ENCODE results near the gene RASSF1. TPM values are rescaled to one million over a fixed set of nuclear protein-coding genes. Genes with fewer than 3 reads are reported as not detected.

The RASSF1 gene
- total and polyA plus RNA-seq, 9 donors: 12.5 to 32.6 (median 25.5) TPM

DNA sequence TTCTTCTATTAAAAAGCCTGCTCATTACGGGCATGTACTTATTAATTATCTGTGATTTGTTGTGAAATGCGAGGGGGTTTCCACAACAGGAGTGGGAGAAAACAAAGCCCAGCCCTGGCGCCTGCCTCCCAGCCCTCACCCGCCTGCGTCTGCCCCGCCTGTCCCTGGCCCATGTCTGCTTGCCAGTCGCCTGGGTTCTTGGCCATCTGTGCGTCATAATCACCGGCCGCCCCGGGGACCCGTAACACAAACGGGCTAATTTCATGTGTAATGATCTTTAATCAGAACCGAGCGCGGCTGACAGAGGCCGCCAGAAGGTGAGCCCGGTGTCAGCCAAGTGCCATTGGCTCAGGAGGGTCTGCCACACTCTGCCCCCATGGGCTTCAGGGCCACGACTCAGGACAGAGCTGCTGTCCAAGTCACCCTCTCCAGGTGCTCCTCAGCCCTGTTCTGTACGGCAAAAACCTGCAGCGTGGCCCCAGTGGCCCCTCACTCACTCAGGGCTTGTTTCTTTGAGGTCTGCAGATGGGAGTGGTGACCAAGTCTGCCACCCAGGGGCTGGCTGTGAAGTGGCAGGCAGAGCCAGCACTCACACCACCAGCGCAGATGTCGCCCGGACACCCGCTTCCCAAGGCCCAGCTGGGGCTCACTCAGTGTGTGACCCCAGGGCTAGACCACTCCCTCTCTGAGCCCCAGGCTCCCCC, 47.5 kb upstream of the RASSF1 start:
- TF ChIP-seq POLR2A (IDR thresholded peaks at IDR 0.05): no peak
- TF ChIP-seq, protein P1, sequence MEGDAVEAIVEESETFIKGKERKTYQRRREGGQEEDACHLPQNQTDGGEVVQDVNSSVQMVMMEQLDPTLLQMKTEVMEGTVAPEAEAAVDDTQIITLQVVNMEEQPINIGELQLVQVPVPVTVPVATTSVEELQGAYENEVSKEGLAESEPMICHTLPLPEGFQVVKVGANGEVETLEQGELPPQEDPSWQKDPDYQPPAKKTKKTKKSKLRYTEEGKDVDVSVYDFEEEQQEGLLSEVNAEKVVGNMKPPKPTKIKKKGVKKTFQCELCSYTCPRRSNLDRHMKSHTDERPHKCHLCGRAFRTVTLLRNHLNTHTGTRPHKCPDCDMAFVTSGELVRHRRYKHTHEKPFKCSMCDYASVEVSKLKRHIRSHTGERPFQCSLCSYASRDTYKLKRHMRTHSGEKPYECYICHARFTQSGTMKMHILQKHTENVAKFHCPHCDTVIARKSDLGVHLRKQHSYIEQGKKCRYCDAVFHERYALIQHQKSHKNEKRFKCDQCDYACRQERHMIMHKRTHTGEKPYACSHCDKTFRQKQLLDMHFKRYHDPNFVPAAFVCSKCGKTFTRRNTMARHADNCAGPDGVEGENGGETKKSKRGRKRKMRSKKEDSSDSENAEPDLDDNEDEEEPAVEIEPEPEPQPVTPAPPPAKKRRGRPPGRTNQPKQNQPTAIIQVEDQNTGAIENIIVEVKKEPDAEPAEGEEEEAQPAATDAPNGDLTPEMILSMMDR (IDR thresholded peaks at IDR 0.05): no peak
- no peak for TF ChIP-seq EP300 (IDR thresholded peaks at IDR 0.05)
- H3K9me3 ChIP-seq: no peaks in the 10 kb centered on the region
- intact Hi-C loops (cut with DNase I): no loop called here
- no peak overlapping the region for H3K27ac ChIP-seq
- WGBS, 3 donors: 78 to 84% (median 82%) methylated on average over 25 of the region's 25 CpGs
- H3K4me3 ChIP-seq: no peak overlapping the region
- H3K27me3 ChIP-seq: no peaks in the 10 kb centered on the region
- DNase-seq: no peak
- no peaks in the 10 kb centered on the region for H3K36me3 ChIP-seq
- peaks cover 1% of the 10 kb centered on the region for H3K4me1 ChIP-seq (ENCODE audit: insufficient read depth)

GRCh38 chr3:50385754-50386153, 45.1 kb upstream of the RASSF1 start:
- Histone ChIP-seq H3K9me3 (no peaks in the 10 kb centered on the region), H3K4me1 (ENCODE audit: insufficient read depth) (peaks cover 6% of the 10 kb centered on the region), H3K4me3 (no peak overlapping the region), H3K27ac (no peak overlapping the region), H3K27me3 (no peaks in the 10 kb centered on the region), H3K36me3 (no peaks in the 10 kb centered on the region)
- 82 to 91% (median 85%) methylated on average over 13 of the region's 13 CpGs for WGBS, 3 donors
- DNase-seq: no peak
- intact Hi-C loops (cut with DNase I): no loop called here
- TF ChIP-seq, protein P1 (IDR thresholded peaks at IDR 0.05): no peak
- TF ChIP-seq POLR2A (IDR thresholded peaks at IDR 0.05) (no peak), EP300 (IDR thresholded peaks at IDR 0.05) (no peak)

DNA sequence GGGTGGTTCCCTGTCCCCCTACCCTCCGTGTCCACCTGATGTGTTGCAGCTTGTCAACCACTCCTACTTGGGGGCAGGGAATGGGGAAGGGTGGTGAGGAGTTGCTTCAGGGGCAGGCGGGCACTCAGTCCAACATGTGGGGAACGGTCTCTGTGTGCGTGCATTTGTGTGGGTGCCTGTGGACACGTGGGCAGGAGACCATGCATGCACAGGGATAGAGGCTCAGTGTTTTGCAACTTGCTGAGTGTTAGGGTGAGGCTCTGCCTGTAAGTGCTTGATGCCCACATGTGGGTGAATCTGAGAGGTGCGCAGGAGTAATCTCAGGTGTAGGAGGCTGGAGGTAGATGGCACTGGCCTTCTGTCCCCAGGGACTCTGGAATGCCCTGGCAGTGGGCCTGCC, 43.1 kb upstream of the RASSF1 start:
- 80 to 88% (median 80%) methylated on average over 6 of the region's 6 CpGs for whole genome bisulfite sequencing, 3 donors
- DNase-seq: no peak

DNA sequence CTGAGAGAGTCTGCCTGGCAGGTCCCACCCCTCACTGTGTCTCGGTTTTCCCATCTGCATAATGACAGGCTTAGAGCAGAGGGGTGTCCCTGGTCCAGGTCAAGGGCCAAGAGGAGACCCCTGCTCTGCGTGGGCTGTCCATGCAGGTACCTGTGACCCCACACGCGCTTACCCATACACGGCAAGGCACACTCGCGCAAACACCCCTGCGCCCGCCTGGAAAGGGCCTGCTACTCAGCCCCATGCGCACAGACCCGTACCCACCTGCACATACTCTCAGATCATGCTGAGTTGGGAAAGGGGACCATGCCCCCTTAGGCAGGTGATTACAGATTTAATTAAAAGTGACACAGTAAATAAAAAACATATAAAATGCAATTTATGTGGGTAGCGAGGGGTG, 42.1 kb upstream of the RASSF1 start:
- Histone ChIP-seq H3K36me3 (no peaks in the 10 kb centered on the region), H3K27me3 (no peaks in the 10 kb centered on the region), H3K27ac (peak overlapping the region in 1 of 2 donors; percentile 14), H3K4me1 (ENCODE audit: insufficient read depth) (peaks cover 6% of the 10 kb centered on the region), H3K4me3 (no peak overlapping the region), H3K9me3 (no peaks in the 10 kb centered on the region)
- intact Hi-C loops (cut with DNase I): no loop called here
- 71 to 76% (median 76%) methylated on average over 12 of the region's 12 CpGs for WGBS, 3 donors
- no peak for DNase-seq
- TF ChIP-seq POLR2A (IDR thresholded peaks at IDR 0.05) (no peak), EP300 (IDR thresholded peaks at IDR 0.05) (no peak)
- TF ChIP-seq, protein P1 (IDR thresholded peaks at IDR 0.05): no peak

More for the DNA sequence above, 43.1 kb upstream of the RASSF1 start:
- no peak overlapping the region for H3K4me3 ChIP-seq
- intact Hi-C loops (cut with DNase I): no loop called here
- no peaks in the 10 kb centered on the region for H3K36me3 ChIP-seq
- no peak overlapping the region for H3K27ac ChIP-seq
- no peak for TF ChIP-seq POLR2A (IDR thresholded peaks at IDR 0.05)
- no peak for TF ChIP-seq EP300 (IDR thresholded peaks at IDR 0.05)
- TF ChIP-seq, protein P1 (IDR thresholded peaks at IDR 0.05): no peak
- peaks cover 6% of the 10 kb centered on the region for H3K4me1 ChIP-seq (ENCODE audit: insufficient read depth)
- no peaks in the 10 kb centered on the region for H3K27me3 ChIP-seq
- no peaks in the 10 kb centered on the region for H3K9me3 ChIP-seq

Data from ovary (tissue), 9 donors.